HCT116 (cell line): ENCODE measurements around the gene LAMC2. TPM values are rescaled to one million over a fixed set of nuclear protein-coding genes. Genes with fewer than 3 reads are reported as not detected.
"Not testable (repeated sequence)": the region's sequence is repeated elsewhere in the genome, so short reads cannot be mapped to it uniquely, and the experiment has no call there.

ENCODE experiments used
- ATAC-seq: fragments of 200-7000 bp; cut with Tn5 transposase; 2 replicates; pipeline ENCODE4 v1.9.1; 2020; ENCODE audit warnings: mild to moderate bottlenecking, moderate library complexity
- BruUV-seq: library from RNA; stranded (reverse); fragments of 400-500 nt; replicated peaks from 2 replicates; lab custom pipeline; 2021; lab: Mats Ljungman, UMichigan
- CTCF ChIA-PET: fragments of 300-600 bp; sonication (Branson Sonifier 250); formaldehyde crosslinking; loops from one replicate; lab custom pipeline; 2021; ENCODE audit warnings: antibody characterized with exemption; lab: Charles Lee
- POLR2A ChIA-PET: fragments of 300-600, 350-600 bp; sonication (Branson Sonifier 250); formaldehyde crosslinking; loops from one replicate; lab custom pipeline; 2021; ENCODE audit warnings: antibody characterized with exemption; lab: Charles Lee
- RAD21 ChIA-PET, 2 experiments: fragments of 300-600 bp; sonication (Branson Sonifier 250); formaldehyde crosslinking; loops; one replicate each; lab custom pipeline; 2023; ENCODE audit warnings: low total read pairs in 2 of 2; ENCODE audit not compliant: uncharacterized antibody in 2 of 2, unreplicated experiment in 2 of 2, low non-redundant PET in 1 of 2; lab: Charles Lee
- DNase-seq: peaks from one replicate; pipeline ENCODE4 v3.0.0-alpha.2; 2010; ENCODE audit warnings: low read depth, low spot score
- H2AFZ ChIP-seq: fragments of 200-600 bp; shearing (Covaris generic), sonication (generic); 2 replicates; pipeline ENCODE4 v1.6.1; 2017; ENCODE audit warnings: low read depth, mixed run types, mixed read lengths, antibody characterized with exemption, low read length; ENCODE audit not compliant: poor library complexity, severe bottlenecking
- H3K27ac ChIP-seq: 2 replicates; pipeline ENCODE4 v1.5.1; 2012; ENCODE audit warnings: low read depth, low read length
- H3K27me3 ChIP-seq: fragments of 200-600 bp; sonication (generic); 2 replicates; pipeline ENCODE4 v1.6.1; 2016; ENCODE audit warnings: mixed run types, low read length, mixed read lengths; ENCODE audit not compliant: insufficient read depth
- H3K36me3 ChIP-seq, 2 experiments: fragments of 200-500 bp in 1 of 2; fragments of 200-600 bp in 1 of 2; sonication (Bioruptor generic) in 1 of 2; sonication (generic) in 1 of 2; 2 replicates each; pipeline versions ENCODE4 v1.5.1 to v1.6.1; 2014 to 2016; ENCODE audit warnings: low read length in 2 of 2, inconsistent platforms in 1 of 2, mixed read lengths in 1 of 2, mixed run types in 1 of 2; ENCODE audit not compliant: insufficient read depth in 2 of 2, control insufficient read depth in 1 of 2
- H3K4me1 ChIP-seq, 2 experiments: fragments of 200-600 bp in 1 of 2; sonication (generic) in 1 of 2; 2 replicates each; pipeline versions ENCODE4 v1.5.1 to v1.6.1; 2012 to 2017; ENCODE audit warnings: low read length in 2 of 2, inconsistent platforms in 1 of 2, mild to moderate bottlenecking in 1 of 2, mixed read lengths in 1 of 2, mixed run types in 1 of 2, moderate library complexity in 1 of 2; ENCODE audit not compliant: insufficient read depth in 2 of 2, control insufficient read depth in 1 of 2
- H3K4me2 ChIP-seq: fragments of 200-600 bp; sonication (generic); 2 replicates; pipeline ENCODE4 v1.6.1; 2017; ENCODE audit warnings: mixed run types, low read length, mixed read lengths
- H3K4me3 ChIP-seq, 2 experiments: fragments of 200-600 bp in 1 of 2; sonication (generic) in 1 of 2; replicated peaks in 1 of 2; 2 replicates each; pipeline ENCODE4 v1.5.1; 2011 to 2016; ENCODE audit warnings: low read length in 2 of 2, control low read depth in 1 of 2, low read depth in 1 of 2, mild to moderate bottlenecking in 1 of 2, mixed read lengths in 1 of 2, mixed run types in 1 of 2
- H3K79me2 ChIP-seq: fragments of 200-600 bp; sonication (generic); 2 replicates; pipeline ENCODE4 v1.6.1; 2017; ENCODE audit warnings: mild to moderate bottlenecking, mixed run types, low read length, moderate library complexity, mixed read lengths; ENCODE audit not compliant: insufficient read depth
- H3K9ac ChIP-seq: fragments of 200-600 bp; sonication (generic); 2 replicates; pipeline ENCODE4 v1.6.1; 2016; ENCODE audit warnings: low read length, mixed read lengths
- H3K9me2 ChIP-seq: fragments of 200-600 bp; sonication (generic), shearing (Covaris generic); 2 replicates; pipeline ENCODE4 v1.6.1; 2017; ENCODE audit warnings: mixed run types, mild to moderate bottlenecking, moderate library complexity; ENCODE audit not compliant: insufficient read depth
- H3K9me3 ChIP-seq, 2 experiments: fragments of 200-500 bp in 1 of 2; fragments of 200-600 bp in 1 of 2; sonication (Bioruptor generic) in 1 of 2; sonication (generic) in 1 of 2; 2 replicates each; pipeline ENCODE4 v1.6.1; 2014 to 2017; ENCODE audit warnings: low read length in 2 of 2, mixed read lengths in 2 of 2, inconsistent platforms in 1 of 2, low read depth in 1 of 2, mild to moderate bottlenecking in 1 of 2, mixed run types in 1 of 2, moderate library complexity in 1 of 2; ENCODE audit not compliant: control insufficient read depth in 1 of 2, insufficient read depth in 1 of 2
- H4K20me1 ChIP-seq: fragments of 200-600 bp; sonication (generic), shearing (Covaris generic); 2 replicates; pipeline ENCODE4 v1.6.1; 2017; ENCODE audit warnings: mixed run types, mild to moderate bottlenecking, moderate library complexity; ENCODE audit not compliant: insufficient read depth
- CBX3 ChIP-seq: IDR thresholded peaks from 2 replicates; pipeline ENCODE4 v1.6.1; 2012; ENCODE audit warnings: low read depth
- CTCF ChIP-seq, 3 experiments: fragments of 200-600 bp in 1 of 3; sonication (generic) in 1 of 3; IDR thresholded peaks in 2 of 3; conservative IDR thresholded peaks in 1 of 3; 2 replicates each; pipeline ENCODE4 v1.5.1; 2012 to 2017; ENCODE audit warnings: low read depth in 2 of 3, low read length in 2 of 3, antibody characterized with exemption in 1 of 3, borderline replicate concordance in 1 of 3, control low read depth in 1 of 3, mild to moderate bottlenecking in 1 of 3, mixed read lengths in 1 of 3, mixed run types in 1 of 3, moderate library complexity in 1 of 3; ENCODE audit not compliant: insufficient read depth in 1 of 3
- EGR1 ChIP-seq: IDR thresholded peaks from 2 replicates; pipeline ENCODE4 v1.6.1; 2012; ENCODE audit warnings: low read depth
- ELF1 ChIP-seq: IDR thresholded peaks from 2 replicates; pipeline ENCODE4 v1.6.1; 2012; ENCODE audit warnings: low read depth, borderline replicate concordance
- EZH2 ChIP-seq: fragments of 200-600 bp; sonication (generic); IDR thresholded peaks from 2 replicates; pipeline ENCODE4 v1.6.1; 2017; ENCODE audit warnings: antibody characterized with exemption, mixed run types
- FOSL1 ChIP-seq: IDR thresholded peaks from 2 replicates; pipeline ENCODE4 v1.6.1; 2012; ENCODE audit warnings: low read depth
- RAD21 ChIP-seq: IDR thresholded peaks from 2 replicates; pipeline ENCODE4 v1.6.1; 2012; ENCODE audit warnings: low read depth, mild to moderate bottlenecking
- REST ChIP-seq: IDR thresholded peaks from 2 replicates; pipeline ENCODE4 v1.6.1; 2012; ENCODE audit warnings: low read depth
- YY1 ChIP-seq: IDR thresholded peaks from 2 replicates; pipeline ENCODE4 v1.6.1; 2011; ENCODE audit warnings: low read length, low read depth, moderate library complexity, mild to moderate bottlenecking; ENCODE audit not compliant: insufficient replicate concordance; ENCODE audit errors: extremely low read depth
- ZFX ChIP-seq: fragments of 450-650 bp; IDR thresholded peaks from 2 replicates; pipeline ENCODE4 v1.6.1; 2017
- intact Hi-C: fragments of 100-400 bp; cut with micrococcal nuclease; formaldehyde crosslinking; loops from 2 replicates; pipeline ENCODE4 v1.10.0; 2022
- total RNA-seq: library from RNA; stranded (reverse); gene quantifications from one replicate; pipeline ENCODE4 v1.2.1, GENCODE V29; 2021; ENCODE audit not compliant: unreplicated experiment

The LAMC2 gene
- total RNA-seq, 1 experiment from 2014 or later: 22.2 TPM

- intact Hi-C loops: no loop called here
- Histone ChIP-seq H3K4me2 (no peak overlapping the region), H3K27me3 (no peaks in the 10 kb centered on the region), H4K20me1 (no peaks in the 10 kb centered on the region), H3K4me3 (no peak overlapping the region), H3K4me1 (no peaks in the 10 kb centered on the region), H3K9me2 (no peaks in the 10 kb centered on the region), H3K9ac (no peak overlapping the region), H2AFZ (no peak overlapping the region), H3K9me3 (no peaks in the 10 kb centered on the region), H3K27ac (no peak overlapping the region), H3K36me3 (no peaks in the 10 kb centered on the region), H3K79me2 (no peaks in the 10 kb centered on the region)
- ChIA-PET POLR2A (no interaction called here), CTCF (no interaction called here), RAD21 (interaction anchor here in 1 of 2 experiments (1.1 kb wide), 1 partner anchor 187 kb away, joined by 4 read pairs; no protein-coding TSS in a partner anchor)
- DNase-seq: no peak
- ATAC-seq: no peak
- no peak for TF ChIP-seq ELF1
- TF ChIP-seq EGR1: no peak
- no peak for TF ChIP-seq FOSL1
- TF ChIP-seq RAD21: no peak
- TF ChIP-seq CBX3: no peak
- TF ChIP-seq EZH2: no peak
- no peak for TF ChIP-seq CTCF (IDR thresholded peaks at IDR 0.05 in 2 of 3, conservative IDR thresholded peaks at IDR 0.05 in 1 of 3; ENCODE audit: borderline replicate concordance in 1 of 3, insufficient read depth in 1 of 3, low read depth in 2 of 3, low read length in 2 of 3)
- no peak for TF ChIP-seq REST
- TF ChIP-seq ZFX: no peak
- no peak for TF ChIP-seq YY1
- BruUV-seq: no TSS peak
These were observed 36.8 kb upstream of the LAMC2 start for GRCh38 chr1:183149273-183149672.

GRCh38 chr1:183150032-183150431 lies 36.0 kb upstream of the LAMC2 start:
- H3K36me3 ChIP-seq, ATAC-seq, H3K4me1 ChIP-seq, H3K4me3 ChIP-seq, H3K79me2 ChIP-seq, H3K27me3 ChIP-seq, intact Hi-C loops, H4K20me1 ChIP-seq, H3K4me2 ChIP-seq, H3K27ac ChIP-seq, BruUV-seq, H3K9ac ChIP-seq, CTCF ChIA-PET, H3K9me3 ChIP-seq, H2AFZ ChIP-seq, DNase-seq, POLR2A ChIA-PET, H3K9me2 ChIP-seq: not testable (repeated sequence)
- RAD21 ChIA-PET: interaction anchor here in 1 of 2 experiments (1.1 kb wide), 1 partner anchor 187 kb away, joined by 4 read pairs; no protein-coding TSS in a partner anchor
